Thoracic aorta (tissue), 2 donors: ENCODE measurements around the gene DENND1B. TPM values are rescaled to one million over a fixed set of nuclear protein-coding genes. Genes with fewer than 3 reads are reported as not detected.

Experiments used
- ATAC-seq: fragments of 150-250 bp; one replicate; pipeline ENCODE4 v1.8.0; 2017; ENCODE audit warnings: low read depth; ENCODE audit not compliant: insufficient number of reproducible peaks, low FRiP score
- DNase-seq: peaks from one replicate; pipeline ENCODE4 v3.0.0-alpha.2; 2020; ENCODE audit warnings: low spot score
- H3K27ac ChIP-seq, 2 donors: fragments of 200-600 bp; sonication (generic); 1 replicate in 1 of 2; 2 replicates in 1 of 2; pipeline ENCODE4 v1.5.1; 2016; ENCODE audit warnings: mild to moderate bottlenecking in 2 of 2, moderate library complexity in 2 of 2
- H3K27me3 ChIP-seq: fragments of 200-600 bp; sonication (generic); replicated peaks from 2 replicates; pipeline ENCODE4 v1.6.0; 2016; ENCODE audit warnings: mild to moderate bottlenecking; ENCODE audit not compliant: insufficient read depth
- H3K36me3 ChIP-seq: fragments of 200-600 bp; sonication (generic); one replicate; pipeline ENCODE4 v1.5.1; 2016
- H3K4me1 ChIP-seq, 2 donors: fragments of 200-600 bp; sonication (generic); 1 replicate in 1 of 2; 2 replicates in 1 of 2; pipeline versions ENCODE4 v1.5.1 to v1.6.0; 2016; ENCODE audit warnings: low read depth in 2 of 2, mild to moderate bottlenecking in 1 of 2; ENCODE audit not compliant: control insufficient read depth in 1 of 2
- H3K4me3 ChIP-seq: fragments of 200-600 bp; sonication (generic); 2 replicates; pipeline ENCODE4 v1.5.1; 2016; ENCODE audit warnings: mild to moderate bottlenecking
- H3K9me3 ChIP-seq: fragments of 200-600 bp; sonication (generic); 2 replicates; pipeline ENCODE4 v1.5.1; 2016
- total RNA-seq, 2 donors: library from RNA; depleted of rRNA; stranded (reverse); fragments of >200 nt; gene quantifications; one replicate each; pipeline versions ENCODE4 v1.1.0 to v1.2.3, GENCODE V29; 2016
- TF ChIP-seq, protein P1 (sequence below): fragments of 200-600 bp; sonication (generic); IDR thresholded peaks from one replicate; pipeline ENCODE4 v1.5.1; 2019; ENCODE audit warnings: antibody characterized with exemption

The DENND1B gene
- total RNA-seq, 2 donors from 2014 or later = 9.6 to 17.2 TPM

DNA sequence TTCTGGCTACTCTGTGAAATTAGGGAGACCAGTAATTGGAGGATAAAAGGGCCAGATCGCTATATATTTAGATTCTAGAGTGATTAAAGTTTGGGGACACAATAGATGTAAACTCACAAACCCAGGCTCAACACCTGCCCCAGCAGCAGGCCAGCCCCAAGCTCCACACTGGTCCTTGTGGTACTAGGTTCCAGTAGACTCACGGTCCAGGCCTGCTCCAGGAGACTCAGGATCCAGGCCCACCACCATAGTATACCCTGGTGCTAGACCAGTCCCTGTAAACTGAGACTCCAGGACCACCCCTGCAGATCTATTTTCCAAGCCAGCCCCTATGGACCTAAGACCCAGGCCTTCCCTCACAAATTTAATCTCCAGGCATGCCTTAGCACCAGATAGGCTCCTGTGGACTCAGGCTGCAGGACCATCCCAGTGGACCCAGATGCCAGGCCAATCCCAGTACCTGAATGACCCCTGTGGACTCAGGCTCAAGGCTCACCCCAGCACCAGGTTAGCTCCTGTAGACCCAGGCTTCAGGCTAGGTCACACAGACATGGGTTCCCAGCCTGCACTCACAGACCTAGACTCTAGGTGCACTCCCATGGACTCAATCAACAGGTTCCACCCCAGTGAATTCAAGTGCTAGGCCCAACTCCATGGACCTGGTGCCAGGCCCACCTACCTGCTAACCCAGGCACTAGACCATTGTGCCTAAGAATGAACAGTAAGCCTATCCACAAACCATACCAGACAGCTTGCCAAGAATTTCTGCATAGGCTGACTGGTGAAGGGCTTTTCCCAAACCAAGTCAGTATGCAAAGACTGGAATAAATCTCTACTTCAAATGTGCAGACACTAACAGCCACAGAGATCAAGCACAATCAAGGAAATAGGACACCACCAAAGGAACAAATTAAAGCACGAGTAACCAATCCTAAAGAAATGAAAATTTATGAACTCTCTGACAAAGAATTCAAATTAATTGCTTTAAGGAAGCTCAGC, 13.8 kb upstream of the DENND1B start:
- no peak overlapping the region for H3K27ac ChIP-seq
- no peaks in the 10 kb centered on the region for H3K4me1 ChIP-seq
- no peaks in the 10 kb centered on the region for H3K36me3 ChIP-seq
- no peak for ATAC-seq
- no peaks in the 10 kb centered on the region for H3K27me3 ChIP-seq
- TF ChIP-seq, protein P1, sequence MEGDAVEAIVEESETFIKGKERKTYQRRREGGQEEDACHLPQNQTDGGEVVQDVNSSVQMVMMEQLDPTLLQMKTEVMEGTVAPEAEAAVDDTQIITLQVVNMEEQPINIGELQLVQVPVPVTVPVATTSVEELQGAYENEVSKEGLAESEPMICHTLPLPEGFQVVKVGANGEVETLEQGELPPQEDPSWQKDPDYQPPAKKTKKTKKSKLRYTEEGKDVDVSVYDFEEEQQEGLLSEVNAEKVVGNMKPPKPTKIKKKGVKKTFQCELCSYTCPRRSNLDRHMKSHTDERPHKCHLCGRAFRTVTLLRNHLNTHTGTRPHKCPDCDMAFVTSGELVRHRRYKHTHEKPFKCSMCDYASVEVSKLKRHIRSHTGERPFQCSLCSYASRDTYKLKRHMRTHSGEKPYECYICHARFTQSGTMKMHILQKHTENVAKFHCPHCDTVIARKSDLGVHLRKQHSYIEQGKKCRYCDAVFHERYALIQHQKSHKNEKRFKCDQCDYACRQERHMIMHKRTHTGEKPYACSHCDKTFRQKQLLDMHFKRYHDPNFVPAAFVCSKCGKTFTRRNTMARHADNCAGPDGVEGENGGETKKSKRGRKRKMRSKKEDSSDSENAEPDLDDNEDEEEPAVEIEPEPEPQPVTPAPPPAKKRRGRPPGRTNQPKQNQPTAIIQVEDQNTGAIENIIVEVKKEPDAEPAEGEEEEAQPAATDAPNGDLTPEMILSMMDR = no peak
- H3K9me3 ChIP-seq = no peaks in the 10 kb centered on the region
- no peak overlapping the region for H3K4me3 ChIP-seq
- DNase-seq = no peak

DNA sequence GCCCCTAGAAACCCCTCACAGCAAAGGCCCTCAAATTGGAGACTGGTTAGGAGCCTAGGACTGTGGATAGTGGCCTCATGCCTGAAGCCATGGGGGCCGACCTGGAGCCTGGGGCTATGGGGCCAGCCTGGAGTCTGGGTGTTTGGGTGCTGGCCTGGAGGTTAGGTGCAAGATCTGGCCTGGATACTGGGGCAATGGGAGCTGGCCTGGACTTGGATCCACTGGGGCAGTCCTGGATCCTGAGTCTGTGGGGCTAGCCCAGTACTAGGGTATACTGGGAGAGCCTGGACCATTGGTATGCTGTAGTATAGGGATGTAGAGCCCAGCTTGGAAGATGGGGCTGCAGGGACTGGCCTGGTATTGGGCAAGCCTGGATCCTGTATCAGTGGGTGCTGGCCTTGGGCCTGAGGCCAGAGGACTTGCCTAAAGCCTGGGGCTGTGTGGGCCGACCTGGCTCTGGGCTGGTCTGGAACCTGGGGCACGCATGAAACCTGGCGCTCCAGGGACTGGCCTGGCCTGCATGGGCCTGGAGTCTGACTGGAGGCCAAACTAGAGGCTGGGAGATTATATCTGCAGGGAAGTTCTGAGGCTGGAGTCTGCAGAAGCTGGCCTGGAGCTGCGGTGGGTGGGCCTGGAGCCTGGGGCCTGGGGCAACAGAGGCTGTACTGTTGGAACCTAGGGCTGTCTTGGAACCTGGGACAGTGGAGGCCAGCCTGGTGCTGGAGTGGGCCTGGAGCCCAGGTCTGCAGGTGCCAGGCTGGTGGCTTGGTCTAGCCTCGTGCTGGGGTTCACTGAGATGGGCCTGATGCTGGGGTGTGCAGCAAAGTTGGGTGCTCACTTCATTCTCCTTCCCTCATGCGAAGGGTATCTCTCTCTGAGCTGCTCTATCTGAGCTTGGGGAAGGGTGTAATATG, 12.6 kb upstream of the DENND1B start:
- no peak for DNase-seq
- no peak for ATAC-seq
- TF ChIP-seq, protein P1 = no peak

DNA sequence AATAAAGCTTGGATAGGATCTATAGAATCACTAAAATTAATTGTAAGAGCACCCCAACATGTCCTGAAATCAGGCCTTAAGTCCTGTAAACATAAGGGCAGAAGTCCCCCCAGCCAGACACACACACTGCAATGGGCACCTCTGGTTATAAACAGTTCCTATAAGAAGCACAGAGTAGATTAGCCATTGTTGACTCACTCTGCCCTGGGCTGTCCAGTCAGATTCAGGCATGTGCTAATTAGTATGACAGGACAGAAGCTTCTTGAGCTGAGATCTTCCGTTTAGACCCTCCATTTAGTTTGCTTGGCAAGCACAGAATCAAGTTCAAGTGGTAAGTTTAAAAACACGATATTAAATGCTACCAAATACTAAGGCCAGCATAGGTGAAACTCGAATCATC, 11.8 kb upstream of the DENND1B start:
- Histone ChIP-seq H3K9me3 (no peaks in the 10 kb centered on the region), H3K4me3 (no peak overlapping the region), H3K36me3 (no peaks in the 10 kb centered on the region), H3K27me3 (no peaks in the 10 kb centered on the region), H3K27ac (no peak overlapping the region), H3K4me1 (no peaks in the 10 kb centered on the region)
- DNase-seq (no peak), ATAC-seq (no peak)
- TF ChIP-seq, protein P1 = no peak

More for the DNA sequence above, 12.6 kb upstream of the DENND1B start:
- Histone ChIP-seq H3K36me3 (no peaks in the 10 kb centered on the region), H3K4me1 (no peaks in the 10 kb centered on the region), H3K9me3 (no peaks in the 10 kb centered on the region), H3K27ac (no peak overlapping the region), H3K27me3 (no peaks in the 10 kb centered on the region), H3K4me3 (no peak overlapping the region)

DNA sequence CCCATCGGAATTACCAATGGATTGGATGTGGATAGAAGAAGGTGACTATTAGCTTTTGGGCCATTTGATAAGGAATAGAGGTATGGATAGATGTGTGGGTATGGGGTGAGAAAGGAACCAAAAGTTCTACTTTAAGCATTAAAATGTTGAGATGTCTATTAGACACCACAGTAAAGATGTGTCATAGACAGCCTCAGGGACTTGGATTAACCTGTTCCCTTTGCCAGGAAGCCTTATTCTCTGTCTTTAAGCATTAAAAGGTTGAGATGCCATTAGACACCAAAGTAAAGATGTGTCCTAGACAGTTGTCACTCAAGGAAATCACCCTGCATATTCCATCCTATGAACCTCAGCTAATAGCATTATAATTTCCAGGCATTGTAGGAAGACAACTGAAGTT, 11.0 kb upstream of the DENND1B start:
- DNase-seq = no peak
- Histone ChIP-seq H3K4me3 (no peak overlapping the region), H3K36me3 (no peaks in the 10 kb centered on the region), H3K27ac (no peak overlapping the region), H3K9me3 (no peaks in the 10 kb centered on the region), H3K4me1 (no peaks in the 10 kb centered on the region), H3K27me3 (no peaks in the 10 kb centered on the region)
- no peak for ATAC-seq
- TF ChIP-seq, protein P1 = no peak

DNA sequence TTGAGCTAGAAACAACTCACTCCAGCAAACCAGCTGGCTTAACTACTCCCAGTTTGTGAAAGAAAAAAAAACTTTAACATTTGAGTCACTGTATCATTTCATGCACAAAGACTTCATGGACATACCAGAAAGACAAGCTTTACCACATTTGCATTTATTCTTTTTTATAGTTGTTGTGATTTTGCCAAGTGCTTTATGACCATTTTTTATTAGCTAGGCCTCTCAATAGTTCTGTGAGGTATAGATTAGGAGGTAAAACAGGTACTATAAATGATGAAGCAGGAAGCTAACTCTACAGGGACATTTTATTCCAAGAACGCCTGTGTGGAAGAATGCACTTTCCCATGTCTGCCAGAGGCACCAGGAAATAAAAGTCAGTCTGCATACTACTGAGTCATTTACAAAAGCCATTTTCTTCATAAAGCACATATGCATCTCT, 8.2 kb upstream of the DENND1B start:
- Histone ChIP-seq H3K27ac (no peak overlapping the region), H3K4me3 (no peak overlapping the region), H3K27me3 (no peaks in the 10 kb centered on the region), H3K36me3 (no peaks in the 10 kb centered on the region), H3K4me1 (no peaks in the 10 kb centered on the region), H3K9me3 (no peaks in the 10 kb centered on the region)
- ATAC-seq (no peak), DNase-seq (no peak)
- TF ChIP-seq, protein P1 = no peak
